Caco-2 (cell line): ENCODE data around the gene GDPD4. TPM values are rescaled to one million over a fixed set of nuclear protein-coding genes. Genes with fewer than 3 reads are reported as not detected.

Experiments used
- BruUV-seq: library from RNA; stranded (reverse); fragments of 400-500 nt; replicated peaks from 2 replicates; lab custom pipeline; 2021; lab: Mats Ljungman, UMichigan
- CTCF ChIA-PET: fragments of 300-600 bp; sonication (Branson Sonifier 250); formaldehyde crosslinking; loops from one replicate; lab custom pipeline; 2022; ENCODE audit warnings: antibody characterized with exemption; lab: Charles Lee
- POLR2A ChIA-PET: fragments of 300-600 bp; sonication (Branson Sonifier 250); formaldehyde crosslinking; loops from one replicate; lab custom pipeline; 2022; ENCODE audit warnings: antibody characterized with exemption; lab: Charles Lee
- DNase-seq, 2 experiments: peaks; one replicate each; pipeline versions ENCODE4 v3.0.0 to v3.0.0-alpha.2; 2020 to 2022
- H3K27me3 ChIP-seq: replicated peaks from 2 replicates; pipeline ENCODE4 v1.6.0; 2011; ENCODE audit warnings: low read length; ENCODE audit not compliant: control insufficient read depth, insufficient read depth
- H3K36me3 ChIP-seq: 2 replicates; pipeline ENCODE4 v1.5.1; 2011; ENCODE audit warnings: low read length; ENCODE audit not compliant: control insufficient read depth, insufficient read depth
- H3K4me1 ChIP-seq: fragments of 250-450 bp; sonication (Bioruptor Pico); 2 replicates; pipeline ENCODE4 v1.5.1; 2020; ENCODE audit warnings: mild to moderate bottlenecking
- H3K4me3 ChIP-seq: 2 replicates; pipeline ENCODE4 v1.5.1; 2011; ENCODE audit warnings: low read depth, mild to moderate bottlenecking, control low read depth, low read length
- H3K9me3 ChIP-seq: fragments of 250-450 bp; sonication (Bioruptor Pico); 2 replicates; pipeline ENCODE4 v1.5.1; 2020; ENCODE audit warnings: mild to moderate bottlenecking, moderate library complexity
- H3K27ac Mint-ChIP-seq: one replicate; pipeline ENCODE4 v1.8.0; 2022; ENCODE audit warnings: mixed read lengths; ENCODE audit not compliant: unreplicated experiment
- H3K27me3 Mint-ChIP-seq: one replicate; pipeline ENCODE4 v1.8.0; 2022; ENCODE audit warnings: mixed read lengths; ENCODE audit not compliant: insufficient read depth, unreplicated experiment
- H3K36me3 Mint-ChIP-seq: one replicate; pipeline ENCODE4 v1.8.0; 2022; ENCODE audit warnings: mild to moderate bottlenecking, mixed read lengths; ENCODE audit not compliant: insufficient read depth, unreplicated experiment
- H3K4me1 Mint-ChIP-seq: one replicate; pipeline ENCODE4 v1.8.0; 2022; ENCODE audit warnings: low read depth, mixed read lengths; ENCODE audit not compliant: unreplicated experiment
- H3K4me3 Mint-ChIP-seq: one replicate; pipeline ENCODE4 v1.8.0; 2022; ENCODE audit warnings: mild to moderate bottlenecking, moderate library complexity, mixed read lengths; ENCODE audit not compliant: unreplicated experiment
- H3K9me3 Mint-ChIP-seq: one replicate; pipeline ENCODE4 v1.8.0; 2022; ENCODE audit warnings: mixed read lengths; ENCODE audit not compliant: unreplicated experiment
- CTCF ChIP-seq, 2 experiments: fragments of 200-600 bp in 1 of 2; IDR thresholded peaks; 1 replicate in 1 of 2; 2 replicates in 1 of 2; pipeline versions ENCODE4 v1.5.1 to v1.8.0; 2011 to 2022; ENCODE audit warnings: antibody characterized with exemption in 1 of 2, control low read depth in 1 of 2, inconsistent platforms in 1 of 2, low read depth in 1 of 2, low read length in 1 of 2, mild to moderate bottlenecking in 1 of 2, moderate library complexity in 1 of 2; ENCODE audit not compliant: insufficient read depth in 1 of 2, severe bottlenecking in 1 of 2, unreplicated experiment in 1 of 2
- intact Hi-C: fragments of 100-400 bp; cut with micrococcal nuclease; formaldehyde crosslinking; loops from one replicate; pipeline ENCODE4 v1.10.0; 2022; ENCODE audit not compliant: unreplicated experiment
- total RNA-seq: library from RNA; stranded (reverse); gene quantifications from 2 replicates; pipeline ENCODE4 v1.2.3, GENCODE V29; 2022

Gene GDPD4
- total RNA-seq, 1 experiment from 2014 or later: not detected

- H3K27ac Mint-ChIP-seq: no peak overlapping the region
- no peak for TF ChIP-seq CTCF (IDR thresholded peaks at IDR 0.05; ENCODE audit: insufficient read depth in 1 of 2, low read depth in 1 of 2, low read length in 1 of 2, severe bottlenecking in 1 of 2, unreplicated experiment in 1 of 2)
Observed at GRCh38 chr11:77188633-77189491, 112.6 kb downstream of the GDPD4 start.

GRCh38 chr11:77187776-77188632, 113.5 kb downstream of the GDPD4 start:
- no peaks in the 10 kb centered on the region for H3K4me1 Mint-ChIP-seq
- H3K27me3 ChIP-seq: no peaks in the 10 kb centered on the region
- peak; percentile 98 to 99 for TF ChIP-seq CTCF (IDR thresholded peaks at IDR 0.05; ENCODE audit: insufficient read depth in 1 of 2, low read depth in 1 of 2, low read length in 1 of 2, severe bottlenecking in 1 of 2, unreplicated experiment in 1 of 2)
- H3K9me3 ChIP-seq: no peaks in the 10 kb centered on the region
- CTCF ChIA-PET: interaction anchor here (0.7 to 5.2 kb wide), 10 partner anchors 14 to 309 kb away, joined by 3 to 116 read pairs (median 4); partner anchors contain the start of gene MYO7A
- no peaks in the 10 kb centered on the region for H3K36me3 Mint-ChIP-seq
- peak; percentile 83 to 91 for DNase-seq
- no peak overlapping the region for H3K27ac Mint-ChIP-seq
- no peaks in the 10 kb centered on the region for H3K9me3 Mint-ChIP-seq
- no TSS peak for BruUV-seq
- no peak overlapping the region for H3K4me3 ChIP-seq
- intact Hi-C loops: loop anchor here (1.0 kb wide), 3 partner anchors 43 to 141 kb away; no protein-coding TSS in a partner anchor
- POLR2A ChIA-PET: no interaction called here
- no peaks in the 10 kb centered on the region for H3K27me3 Mint-ChIP-seq
- H3K4me3 Mint-ChIP-seq: no peak overlapping the region
- H3K4me1 ChIP-seq: no peaks in the 10 kb centered on the region
- no peaks in the 10 kb centered on the region for H3K36me3 ChIP-seq

More at GRCh38 chr11:77188633-77189491, 112.6 kb downstream of the GDPD4 start:
- H3K4me3 Mint-ChIP-seq: no peak overlapping the region
- no peaks in the 10 kb centered on the region for H3K9me3 ChIP-seq
- H3K36me3 Mint-ChIP-seq: no peaks in the 10 kb centered on the region
- H3K27me3 ChIP-seq: no peaks in the 10 kb centered on the region
- H3K4me1 Mint-ChIP-seq: no peaks in the 10 kb centered on the region
- BruUV-seq: no TSS peak
- ChIA-PET POLR2A (no interaction called here), CTCF (interaction anchor here (0.6 to 5.2 kb wide), 8 partner anchors 15 to 142 kb away, joined by 3 to 116 read pairs (median 6); partner anchors contain the start of gene MYO7A)
- intact Hi-C loops: loop anchor here (1.0 kb wide), 3 partner anchors 44 to 142 kb away; no protein-coding TSS in a partner anchor
- no peak overlapping the region for H3K4me3 ChIP-seq
- H3K36me3 ChIP-seq: no peaks in the 10 kb centered on the region
- no peaks in the 10 kb centered on the region for H3K4me1 ChIP-seq
- DNase-seq: peak in 1 of 2 experiments; percentile 38
- no peaks in the 10 kb centered on the region for H3K9me3 Mint-ChIP-seq
- H3K27me3 Mint-ChIP-seq: no peaks in the 10 kb centered on the region
